Measurements from ENCODE around the gene SPO11.

SPO11 gene

GRCh38 chr20:57315083-57315975, 14.3 kb upstream of the SPO11 start:
- in situ Hi-C loops (cut with HindIII; ENCODE audit: low sequenced_read_pairs): no loop called here
- no peak for DNase-seq (ENCODE audit: low read depth)
- TF ChIP-seq, protein P1, sequence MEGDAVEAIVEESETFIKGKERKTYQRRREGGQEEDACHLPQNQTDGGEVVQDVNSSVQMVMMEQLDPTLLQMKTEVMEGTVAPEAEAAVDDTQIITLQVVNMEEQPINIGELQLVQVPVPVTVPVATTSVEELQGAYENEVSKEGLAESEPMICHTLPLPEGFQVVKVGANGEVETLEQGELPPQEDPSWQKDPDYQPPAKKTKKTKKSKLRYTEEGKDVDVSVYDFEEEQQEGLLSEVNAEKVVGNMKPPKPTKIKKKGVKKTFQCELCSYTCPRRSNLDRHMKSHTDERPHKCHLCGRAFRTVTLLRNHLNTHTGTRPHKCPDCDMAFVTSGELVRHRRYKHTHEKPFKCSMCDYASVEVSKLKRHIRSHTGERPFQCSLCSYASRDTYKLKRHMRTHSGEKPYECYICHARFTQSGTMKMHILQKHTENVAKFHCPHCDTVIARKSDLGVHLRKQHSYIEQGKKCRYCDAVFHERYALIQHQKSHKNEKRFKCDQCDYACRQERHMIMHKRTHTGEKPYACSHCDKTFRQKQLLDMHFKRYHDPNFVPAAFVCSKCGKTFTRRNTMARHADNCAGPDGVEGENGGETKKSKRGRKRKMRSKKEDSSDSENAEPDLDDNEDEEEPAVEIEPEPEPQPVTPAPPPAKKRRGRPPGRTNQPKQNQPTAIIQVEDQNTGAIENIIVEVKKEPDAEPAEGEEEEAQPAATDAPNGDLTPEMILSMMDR (IDR thresholded peaks at IDR 0.05; ENCODE audit: low read depth, low read length, missing control alignments): no peak
- no peak overlapping the region for H3K4me3 ChIP-seq (ENCODE audit: low read depth, low read length)

DNA sequence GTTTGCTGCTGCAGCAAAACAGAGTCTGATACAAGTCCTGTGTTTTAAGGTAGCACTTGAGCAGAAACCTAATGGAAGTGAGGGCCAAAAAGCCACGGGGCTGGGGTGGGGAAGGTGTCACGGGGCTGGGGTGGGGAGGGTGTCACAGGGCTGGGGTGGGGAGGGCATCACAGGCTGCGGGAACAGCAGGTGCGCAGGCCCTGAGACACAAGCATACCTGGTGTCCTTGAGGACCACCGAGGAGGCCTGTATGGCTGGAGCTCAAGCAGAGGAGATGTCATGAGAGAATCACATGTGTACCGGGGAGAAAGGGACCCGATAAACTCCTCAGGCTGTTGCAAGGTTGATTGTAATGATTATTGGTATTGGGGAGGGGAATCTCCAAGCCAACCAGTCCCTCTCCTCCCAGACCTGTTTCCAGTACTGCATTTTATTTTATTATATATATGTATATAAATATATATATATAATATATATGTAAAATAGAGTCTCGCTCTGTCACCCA, 13.6 kb upstream of the SPO11 start:
- no peak for DNase-seq (ENCODE audit: low read depth)
- TF ChIP-seq, protein P1 (IDR thresholded peaks at IDR 0.05; ENCODE audit: low read depth, low read length, missing control alignments): no peak
- H3K4me3 ChIP-seq (ENCODE audit: low read depth, low read length): no peak overlapping the region
- in situ Hi-C loops (cut with HindIII; ENCODE audit: low sequenced_read_pairs): no loop called here

DNA sequence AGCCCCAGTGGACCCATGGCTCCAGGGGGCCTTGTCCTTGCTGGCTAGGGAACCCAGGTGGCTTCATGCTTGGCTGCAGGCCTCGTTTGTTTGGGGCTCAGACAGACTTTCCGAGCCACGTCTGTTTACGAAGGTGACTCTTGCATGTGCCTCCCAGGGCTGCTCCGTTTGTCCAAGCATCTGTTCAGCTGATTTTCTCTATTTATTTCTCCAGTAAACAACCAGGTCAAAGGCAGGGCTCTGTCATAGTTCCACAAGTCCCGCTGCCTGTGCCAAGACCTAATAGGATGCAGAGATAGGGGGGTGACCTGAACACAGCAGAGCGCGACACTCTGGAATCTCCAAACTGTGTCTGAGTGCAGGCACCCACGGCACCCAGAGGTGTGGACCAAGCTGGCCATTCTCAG, 12.8 kb upstream of the SPO11 start:
- no peak for DNase-seq (ENCODE audit: low read depth)
- no peak overlapping the region for H3K4me3 ChIP-seq (ENCODE audit: low read depth, low read length)
- TF ChIP-seq, protein P1 (IDR thresholded peaks at IDR 0.05; ENCODE audit: low read depth, low read length, missing control alignments): no peak
- in situ Hi-C loops (cut with HindIII; ENCODE audit: low sequenced_read_pairs): no loop called here

DNA sequence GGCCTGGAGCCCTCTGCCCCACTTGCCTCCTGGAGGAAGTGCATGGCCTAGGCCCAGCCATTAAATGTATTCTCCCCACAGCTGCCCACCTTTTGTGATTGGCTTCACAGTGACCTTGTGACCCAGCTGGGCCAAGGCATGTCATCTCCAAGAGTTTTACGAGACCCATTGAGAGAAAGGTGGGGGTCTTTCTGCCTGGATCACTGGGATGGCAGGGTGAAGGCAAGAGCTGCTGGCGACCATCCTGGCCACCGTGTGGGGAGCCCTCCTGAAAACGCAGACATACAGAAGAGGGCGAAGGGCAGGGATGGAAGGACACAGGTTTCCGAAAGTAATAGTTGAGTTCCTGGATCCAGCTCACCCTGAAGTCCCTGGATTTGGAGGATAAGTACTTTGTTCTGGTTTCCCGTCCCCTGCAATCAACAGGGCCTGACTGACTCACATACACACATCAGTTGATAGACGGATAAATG, 12.3 kb upstream of the SPO11 start:
- DNase-seq (ENCODE audit: low read depth): no peak
- TF ChIP-seq, protein P1 (IDR thresholded peaks at IDR 0.05; ENCODE audit: low read depth, low read length, missing control alignments): no peak
- no peak overlapping the region for H3K4me3 ChIP-seq (ENCODE audit: low read depth, low read length)
- in situ Hi-C loops (cut with HindIII; ENCODE audit: low sequenced_read_pairs): no loop called here

- no peak for DNase-seq (ENCODE audit: low read depth)
- in situ Hi-C loops (cut with HindIII; ENCODE audit: low sequenced_read_pairs): no loop called here
- H3K4me3 ChIP-seq (ENCODE audit: low read depth, low read length): no peak overlapping the region
- TF ChIP-seq, protein P1 (IDR thresholded peaks at IDR 0.05; ENCODE audit: low read depth, low read length, missing control alignments): no peak
Observed at GRCh38 chr20:57317789-57318371, 11.7 kb upstream of the SPO11 start.

- TF ChIP-seq, protein P1 (IDR thresholded peaks at IDR 0.05; ENCODE audit: low read depth, low read length, missing control alignments): no peak
- DNase-seq (ENCODE audit: low read depth): no peak
- in situ Hi-C loops (cut with HindIII; ENCODE audit: low sequenced_read_pairs): no loop called here
- no peak overlapping the region for H3K4me3 ChIP-seq (ENCODE audit: low read depth, low read length)
Observed at GRCh38 chr20:57319584-57319983, 10.0 kb upstream of the SPO11 start.

All from astrocyte of the cerebellum (primary cell).